ENCODE data around the gene MORN3.
"Not testable (repeated sequence)": the region's sequence is repeated elsewhere in the genome, so short reads cannot be mapped to it uniquely, and the experiment has no call there.

The MORN3 gene

DNA sequence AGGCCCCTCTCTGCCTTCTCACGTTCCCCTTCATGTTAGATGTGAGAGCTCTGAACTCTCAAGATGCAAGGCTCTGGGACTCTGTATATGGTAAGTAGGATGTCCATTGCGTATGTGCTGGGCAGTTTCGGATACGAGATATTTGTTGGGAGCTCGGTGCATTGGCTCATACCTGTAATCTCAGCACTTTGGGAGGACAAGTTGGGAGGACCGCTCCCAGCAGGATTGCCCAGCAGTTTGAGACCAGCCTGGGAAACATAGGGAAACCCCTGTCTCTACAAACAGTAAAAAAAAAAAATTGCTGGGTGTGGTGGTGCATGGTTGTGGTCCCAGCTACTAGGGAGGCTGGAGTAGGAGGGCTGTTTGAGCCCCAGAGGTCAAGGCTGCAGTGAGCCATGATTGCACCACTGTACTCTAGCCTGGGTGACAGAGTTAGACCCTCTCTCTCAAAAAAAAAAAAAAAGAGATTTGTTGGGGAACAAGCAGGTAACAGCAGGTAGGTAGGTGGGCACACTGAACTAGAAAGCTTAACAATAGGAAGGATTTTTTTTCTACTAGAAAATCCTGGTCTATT, 46.5 kb upstream of the MORN3 start:
- H3K36me3 ChIP-seq (ENCODE audit: insufficient read depth, low read length), result no peaks in the 10 kb centered on the region
- no peak overlapping the region for H3K9ac ChIP-seq (ENCODE audit: low read depth, low read length, poor library complexity, severe bottlenecking)
- TF ChIP-seq, protein P1, sequence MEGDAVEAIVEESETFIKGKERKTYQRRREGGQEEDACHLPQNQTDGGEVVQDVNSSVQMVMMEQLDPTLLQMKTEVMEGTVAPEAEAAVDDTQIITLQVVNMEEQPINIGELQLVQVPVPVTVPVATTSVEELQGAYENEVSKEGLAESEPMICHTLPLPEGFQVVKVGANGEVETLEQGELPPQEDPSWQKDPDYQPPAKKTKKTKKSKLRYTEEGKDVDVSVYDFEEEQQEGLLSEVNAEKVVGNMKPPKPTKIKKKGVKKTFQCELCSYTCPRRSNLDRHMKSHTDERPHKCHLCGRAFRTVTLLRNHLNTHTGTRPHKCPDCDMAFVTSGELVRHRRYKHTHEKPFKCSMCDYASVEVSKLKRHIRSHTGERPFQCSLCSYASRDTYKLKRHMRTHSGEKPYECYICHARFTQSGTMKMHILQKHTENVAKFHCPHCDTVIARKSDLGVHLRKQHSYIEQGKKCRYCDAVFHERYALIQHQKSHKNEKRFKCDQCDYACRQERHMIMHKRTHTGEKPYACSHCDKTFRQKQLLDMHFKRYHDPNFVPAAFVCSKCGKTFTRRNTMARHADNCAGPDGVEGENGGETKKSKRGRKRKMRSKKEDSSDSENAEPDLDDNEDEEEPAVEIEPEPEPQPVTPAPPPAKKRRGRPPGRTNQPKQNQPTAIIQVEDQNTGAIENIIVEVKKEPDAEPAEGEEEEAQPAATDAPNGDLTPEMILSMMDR (conservative IDR thresholded peaks at IDR 0.05; ENCODE audit: low read length), result no peak
- TF ChIP-seq EZH2phosphoT487 (IDR thresholded peaks at IDR 0.05; ENCODE audit: borderline replicate concordance), result no peak
- H2AFZ ChIP-seq (ENCODE audit: low read length), result no peak overlapping the region
- no peaks in the 10 kb centered on the region for H4K20me1 ChIP-seq (ENCODE audit: insufficient read depth, low read length, poor library complexity, severe bottlenecking)
- H3K9me3 ChIP-seq (ENCODE audit: insufficient read depth, low read depth, low read length), result no peaks in the 10 kb centered on the region
- no peaks in the 10 kb centered on the region for H3K9me2 ChIP-seq (replicated peaks; ENCODE audit: low read depth, low read length)
- H3K79me2 ChIP-seq (ENCODE audit: insufficient read depth, low read length), result peaks cover 27% of the 10 kb centered on the region
- peaks cover 31% of the 10 kb centered on the region for H3K4me1 ChIP-seq (ENCODE audit: insufficient read depth, low read length, poor library complexity, severe bottlenecking)
- no peaks in the 10 kb centered on the region for H3F3A ChIP-seq (ENCODE audit: low read depth)
- H3K27me3 ChIP-seq (ENCODE audit: insufficient read depth, low read length, poor library complexity, severe bottlenecking), result no peaks in the 10 kb centered on the region
- H3K4me3 ChIP-seq (ENCODE audit: low read length, poor library complexity, severe bottlenecking), result no peak overlapping the region
- peak overlapping the region; percentile 51 for H3K4me2 ChIP-seq (ENCODE audit: low read depth, low read length, poor library complexity, severe bottlenecking)

DNA sequence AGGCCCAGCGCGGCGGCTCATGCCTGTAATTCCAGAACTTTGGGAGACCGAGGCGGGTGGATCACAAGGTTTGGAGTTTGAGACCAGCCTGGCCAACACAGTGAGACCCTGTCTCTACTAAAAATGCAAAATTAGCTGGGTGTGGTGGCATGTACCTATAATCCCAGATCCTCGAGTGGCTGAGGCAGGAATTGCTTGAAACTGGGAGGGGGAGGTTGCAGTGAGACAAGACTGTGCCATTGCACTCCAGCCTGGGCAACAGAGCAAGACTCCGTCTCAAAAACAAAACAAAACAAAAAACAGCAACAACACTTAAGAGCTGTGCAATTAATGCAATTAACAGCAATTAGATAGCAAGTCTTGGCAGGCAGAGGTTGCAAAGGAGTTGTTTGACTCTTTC, 45.6 kb upstream of the MORN3 start:
- peaks cover 31% of the 10 kb centered on the region for H3K4me1 ChIP-seq (ENCODE audit: insufficient read depth, low read length, poor library complexity, severe bottlenecking)
- H3K9ac ChIP-seq (ENCODE audit: low read depth, low read length, poor library complexity, severe bottlenecking); H3K4me3 ChIP-seq (ENCODE audit: low read length, poor library complexity, severe bottlenecking); H3K27me3 ChIP-seq (ENCODE audit: insufficient read depth, low read length, poor library complexity, severe bottlenecking); H3F3A ChIP-seq (ENCODE audit: low read depth); H3K9me2 ChIP-seq (replicated peaks; ENCODE audit: low read depth, low read length); H3K9me3 ChIP-seq (ENCODE audit: insufficient read depth, low read depth, low read length); H3K36me3 ChIP-seq (ENCODE audit: insufficient read depth, low read length); H2AFZ ChIP-seq (ENCODE audit: low read length); H4K20me1 ChIP-seq (ENCODE audit: insufficient read depth, low read length, poor library complexity, severe bottlenecking): not testable (repeated sequence)
- peaks cover 27% of the 10 kb centered on the region for H3K79me2 ChIP-seq (ENCODE audit: insufficient read depth, low read length)
- peak overlapping the region; percentile 51 for H3K4me2 ChIP-seq (ENCODE audit: low read depth, low read length, poor library complexity, severe bottlenecking)

DNA sequence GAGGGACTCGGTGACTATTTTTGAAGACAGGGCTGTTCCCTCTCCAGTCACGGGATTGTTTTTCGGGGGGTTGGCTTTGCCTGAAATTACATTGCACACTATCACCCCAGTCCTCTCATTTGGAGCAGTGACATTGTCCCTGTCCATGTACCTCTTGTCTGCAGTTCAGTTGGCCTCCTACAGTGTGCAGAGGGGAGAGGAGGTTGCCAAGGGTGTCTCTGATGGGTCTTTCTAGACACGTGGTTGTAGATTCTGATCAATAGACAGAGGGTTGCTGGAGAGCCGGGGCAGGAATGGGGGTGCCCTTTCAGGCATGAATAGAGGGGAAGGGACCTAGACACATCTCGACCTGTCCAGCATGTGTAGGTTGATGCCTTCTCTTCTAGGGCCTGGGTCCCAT, 44.3 kb upstream of the MORN3 start:
- Histone ChIP-seq H3K36me3 (ENCODE audit: insufficient read depth, low read length) (no peaks in the 10 kb centered on the region), H3K4me1 (ENCODE audit: insufficient read depth, low read length, poor library complexity, severe bottlenecking) (peaks cover 31% of the 10 kb centered on the region), H3K27me3 (ENCODE audit: insufficient read depth, low read length, poor library complexity, severe bottlenecking) (no peaks in the 10 kb centered on the region), H4K20me1 (ENCODE audit: insufficient read depth, low read length, poor library complexity, severe bottlenecking) (no peaks in the 10 kb centered on the region), H2AFZ (ENCODE audit: low read length) (no peak overlapping the region), H3K79me2 (ENCODE audit: insufficient read depth, low read length) (peaks cover 27% of the 10 kb centered on the region), H3F3A (ENCODE audit: low read depth) (no peaks in the 10 kb centered on the region), H3K4me3 (ENCODE audit: low read length, poor library complexity, severe bottlenecking) (peak overlapping the region; percentile 78), H3K9me2 (replicated peaks; ENCODE audit: low read depth, low read length) (no peaks in the 10 kb centered on the region), H3K4me2 (ENCODE audit: low read depth, low read length, poor library complexity, severe bottlenecking) (peak overlapping the region; percentile 83), H3K9ac (ENCODE audit: low read depth, low read length, poor library complexity, severe bottlenecking) (peak overlapping the region; percentile 79), H3K9me3 (ENCODE audit: insufficient read depth, low read depth, low read length) (no peaks in the 10 kb centered on the region)
- no peak for TF ChIP-seq EZH2phosphoT487 (IDR thresholded peaks at IDR 0.05; ENCODE audit: borderline replicate concordance)
- TF ChIP-seq, protein P1 (conservative IDR thresholded peaks at IDR 0.05; ENCODE audit: low read length), result no peak

DNA sequence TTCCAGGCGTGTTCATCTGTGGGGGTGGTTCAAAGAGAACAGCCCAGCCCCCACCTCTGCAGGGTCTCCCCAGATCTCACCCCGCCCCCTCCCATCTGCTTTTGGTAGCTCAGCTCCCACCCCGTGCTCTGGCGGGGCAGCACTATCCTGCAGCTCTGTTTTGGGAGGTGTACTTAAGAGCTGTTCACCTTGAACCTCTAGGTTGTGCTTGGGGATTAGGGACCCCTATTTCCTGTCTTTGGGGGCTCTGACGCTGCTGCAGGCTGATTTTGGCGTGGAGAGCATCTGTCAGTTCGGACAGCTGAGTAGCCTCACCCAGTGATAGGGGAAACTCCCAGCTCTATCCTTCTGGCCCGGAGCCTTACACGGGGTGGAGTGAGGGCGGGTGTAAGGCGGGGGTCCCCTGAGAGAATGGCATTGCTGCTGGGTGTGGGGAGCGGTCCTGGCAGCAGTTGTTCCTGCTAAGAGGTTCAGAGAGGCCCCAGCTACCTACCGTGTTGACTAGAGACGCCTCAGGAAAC, 43.9 kb upstream of the MORN3 start:
- Histone ChIP-seq H4K20me1 (ENCODE audit: insufficient read depth, low read length, poor library complexity, severe bottlenecking) (no peaks in the 10 kb centered on the region), H3K9ac (ENCODE audit: low read depth, low read length, poor library complexity, severe bottlenecking) (peak overlapping the region; percentile 79), H3K9me2 (replicated peaks; ENCODE audit: low read depth, low read length) (no peaks in the 10 kb centered on the region), H3K4me3 (ENCODE audit: low read length, poor library complexity, severe bottlenecking) (peak overlapping the region; percentile 78), H2AFZ (ENCODE audit: low read length) (peak overlapping the region; percentile 73), H3K36me3 (ENCODE audit: insufficient read depth, low read length) (no peaks in the 10 kb centered on the region), H3K79me2 (ENCODE audit: insufficient read depth, low read length) (peaks cover 27% of the 10 kb centered on the region), H3K4me2 (ENCODE audit: low read depth, low read length, poor library complexity, severe bottlenecking) (peak overlapping the region; percentile 83), H3F3A (ENCODE audit: low read depth) (no peaks in the 10 kb centered on the region), H3K4me1 (ENCODE audit: insufficient read depth, low read length, poor library complexity, severe bottlenecking) (peaks cover 31% of the 10 kb centered on the region), H3K27me3 (ENCODE audit: insufficient read depth, low read length, poor library complexity, severe bottlenecking) (no peaks in the 10 kb centered on the region), H3K9me3 (ENCODE audit: insufficient read depth, low read depth, low read length) (no peaks in the 10 kb centered on the region)
- TF ChIP-seq, protein P1 (conservative IDR thresholded peaks at IDR 0.05; ENCODE audit: low read length), result no peak; the same call in none of the 2 replicates
- TF ChIP-seq EZH2phosphoT487 (IDR thresholded peaks at IDR 0.05; ENCODE audit: borderline replicate concordance), result no peak

Data from Loucy (cell line).